HepG2 (cell line): ENCODE results near the gene MRPL14. TPM values are rescaled to one million over a fixed set of nuclear protein-coding genes. Genes with fewer than 3 reads are reported as not detected.

Experiments
- AFF4 ChIP-seq: sonication (generic); formaldehyde crosslinking; IDR thresholded peaks from 2 replicates; pipeline ENCODE4 v1.4.0; 2020; ENCODE audit warnings: missing genetic modification reagents
- CENPX ChIP-seq: sonication (generic); formaldehyde crosslinking; IDR thresholded peaks from 2 replicates; pipeline ENCODE4 v1.9.0; 2021; ENCODE audit warnings: mild to moderate bottlenecking, missing genetic modification reagents, moderate library complexity
- ELF3 ChIP-seq: IDR thresholded peaks from 2 replicates; pipeline ENCODE4 v1.6.1; 2016; ENCODE audit warnings: missing genetic modification reagents, missing compliant biosample characterization
- ELF4 ChIP-seq: sonication (generic); formaldehyde crosslinking; IDR thresholded peaks from 2 replicates; pipeline ENCODE4 v1.5.0; 2020; ENCODE audit warnings: missing genetic modification reagents, mild to moderate bottlenecking, moderate library complexity, borderline replicate concordance
- MED13 ChIP-seq: sonication (generic); formaldehyde crosslinking; IDR thresholded peaks from 2 replicates; pipeline ENCODE4 v1.5.0; 2020; ENCODE audit warnings: missing genetic modification reagents
- NFIC ChIP-seq: IDR thresholded peaks from 2 replicates; pipeline ENCODE4 v1.6.1; 2012; ENCODE audit warnings: mild to moderate bottlenecking, low read length, inconsistent platforms
- PAX8 ChIP-seq: sonication (generic); formaldehyde crosslinking; IDR thresholded peaks from 2 replicates; pipeline ENCODE4 v1.8.0; 2022; ENCODE audit warnings: mild to moderate bottlenecking, missing genetic modification reagents, borderline replicate concordance
- RCOR2 ChIP-seq: IDR thresholded peaks from 2 replicates; pipeline ENCODE4 v1.6.1; 2016; ENCODE audit warnings: missing biosample characterization, missing genetic modification reagents
- SOX13 ChIP-seq, 3 experiments: fragments of 450-650 bp in 1 of 3; sonication (generic) in 1 of 3; formaldehyde crosslinking in 1 of 3; IDR thresholded peaks in 2 of 3; conservative IDR thresholded peaks in 1 of 3; 2 replicates each; pipeline versions ENCODE4 v1.5.0 to v1.6.1; 2016 to 2020; ENCODE audit warnings: antibody characterized with exemption in 1 of 3, mild to moderate bottlenecking in 1 of 3, missing compliant biosample characterization in 1 of 3, missing genetic modification reagents in 1 of 3, moderate library complexity in 1 of 3
- ZBTB42 ChIP-seq: sonication (generic); formaldehyde crosslinking; IDR thresholded peaks from 2 replicates; pipeline ENCODE4 v1.5.0; 2020; ENCODE audit warnings: mild to moderate bottlenecking, missing genetic modification reagents
- ZFX ChIP-seq: sonication (generic); formaldehyde crosslinking; IDR thresholded peaks from 2 replicates; pipeline ENCODE4 v1.4.0; 2020; ENCODE audit warnings: mild to moderate bottlenecking, low read depth, missing genetic modification reagents, moderate library complexity
- ZNF296 ChIP-seq: sonication (generic); formaldehyde crosslinking; conservative IDR thresholded peaks from 2 replicates; pipeline ENCODE4 v1.5.0; 2020; ENCODE audit warnings: mild to moderate bottlenecking, missing genetic modification reagents
- ZNF816 ChIP-seq: sonication (generic); formaldehyde crosslinking; IDR thresholded peaks from 2 replicates; pipeline ENCODE4 v1.8.0; 2022; ENCODE audit warnings: missing genetic modification reagents, mild to moderate bottlenecking, borderline replicate concordance
- ZSCAN25 ChIP-seq: sonication (generic); formaldehyde crosslinking; IDR thresholded peaks from 2 replicates; pipeline ENCODE4 v1.8.0; 2022; ENCODE audit warnings: mild to moderate bottlenecking, missing genetic modification reagents
- ZSCAN5A ChIP-seq: sonication (generic); formaldehyde crosslinking; IDR thresholded peaks from 2 replicates; pipeline ENCODE4 v1.8.0; 2022; ENCODE audit warnings: mild to moderate bottlenecking, missing genetic modification reagents, borderline replicate concordance
- polyA plus RNA-seq, 8 experiments: library from polyadenylated mRNA; depleted of rRNA in 3 of 8; stranded (reverse) in 7 of 8; unstranded in 1 of 8; fragments of >200 nt; fragmentation: Illumina TruSeq in 4 of 8; extraction: Trizol in 4 of 8; gene quantifications; 2 replicates each; pipeline versions ENCODE4 v1.2.1 to v1.2.3, GENCODE V29; 2011 to 2016; ENCODE audit warnings: low read depth in 4 of 8, missing spikeins in 1 of 8, mixed read lengths in 1 of 8; ENCODE audit not compliant: insufficient read depth in 1 of 8
- total RNA-seq, 5 experiments: library from RNA; depleted of rRNA; stranded (reverse); fragments of >200 nt; fragmentation: Illumina TruSeq; extraction: Trizol; gene quantifications; 2 replicates each; pipeline ENCODE4 v1.2.3, GENCODE V29; 2016; ENCODE audit warnings: low read depth in 1 of 5
- TF ChIP-seq, protein P1 (sequence below): sonication (generic); formaldehyde crosslinking; IDR thresholded peaks from 2 replicates; pipeline ENCODE4 v1.4.0; 2020; ENCODE audit warnings: mild to moderate bottlenecking, missing genetic modification reagents, borderline replicate concordance

MRPL14 gene
- total and polyA plus RNA-seq, 2 of the 13 experiments (the other 11 are each of a cell fraction or from before 2014, with no cell fraction given) = 157 to 178 TPM

DNA sequence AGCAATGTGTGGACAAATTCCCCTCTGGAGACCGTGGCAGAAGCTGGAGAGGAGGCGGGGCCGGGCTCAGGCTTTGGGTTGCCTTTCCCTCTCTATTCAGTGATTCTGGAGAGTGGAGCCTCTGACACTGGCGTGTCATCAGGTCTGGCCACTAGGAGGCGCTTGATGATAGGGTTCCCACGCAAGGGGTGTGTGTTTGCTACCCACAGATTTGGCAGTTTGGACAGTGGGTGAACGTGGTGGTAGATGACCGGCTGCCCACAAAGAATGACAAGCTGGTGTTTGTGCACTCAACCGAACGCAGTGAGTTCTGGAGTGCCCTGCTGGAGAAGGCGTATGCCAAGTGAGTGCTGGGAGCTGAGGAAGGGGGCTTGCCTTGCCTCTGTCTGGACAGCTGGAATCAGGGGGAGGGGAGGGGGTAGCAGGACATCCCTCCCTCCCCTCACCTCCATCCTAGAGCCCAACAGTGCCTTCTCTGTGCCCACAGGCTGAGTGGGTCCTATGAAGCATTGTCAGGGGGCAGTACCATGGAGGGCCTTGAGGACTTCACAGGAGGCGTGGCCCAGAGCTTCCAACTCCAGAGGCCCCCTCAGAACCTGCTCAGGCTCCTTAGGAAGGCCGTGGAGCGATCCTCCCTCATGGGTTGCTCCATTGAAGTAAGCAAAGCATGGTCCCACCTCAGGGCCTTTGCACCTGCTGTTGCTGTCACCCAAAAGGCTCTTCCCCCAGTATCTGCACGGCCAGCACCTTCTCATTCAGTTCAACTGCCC lies 45.7 kb upstream of the MRPL14 start (continued):
- TF ChIP-seq CENPX (CRISPR knock-in tag) = no peak
- TF ChIP-seq RCOR2 (CRISPR knock-in tag) = no peak
- 0 out of 2 replicates have a peak, but pooled peaks have one; percentile 21 for TF ChIP-seq ZNF296 (CRISPR knock-in tag)
- peak; percentile 40; the same call in 1 of the 2 replicates for TF ChIP-seq ZFX
- TF ChIP-seq ELF4 (CRISPR knock-in tag) = no peak
- 0 out of 2 replicates have a peak, but pooled peaks have one; percentile 56 for TF ChIP-seq ZSCAN5A (CRISPR knock-in tag)
- TF ChIP-seq SOX13 (IDR thresholded peaks at IDR 0.05) = no peak
- no peak for TF ChIP-seq SOX13 (CRISPR knock-in tag; conservative IDR thresholded peaks at IDR 0.05 in 1 of 2, IDR thresholded peaks at IDR 0.05 in 1 of 2)
- no peak for TF ChIP-seq ZSCAN25 (CRISPR knock-in tag)
- no peak for TF ChIP-seq ZBTB42
- TF ChIP-seq ZNF816 (CRISPR knock-in tag) = no peak
- TF ChIP-seq NFIC = no peak
- TF ChIP-seq AFF4 (CRISPR knock-in tag) = no peak
- TF ChIP-seq ELF3 = peak; percentile 33; the same call in 1 of the 2 replicates
- TF ChIP-seq MED13 (CRISPR knock-in tag) = no peak
- TF ChIP-seq, protein P1, sequence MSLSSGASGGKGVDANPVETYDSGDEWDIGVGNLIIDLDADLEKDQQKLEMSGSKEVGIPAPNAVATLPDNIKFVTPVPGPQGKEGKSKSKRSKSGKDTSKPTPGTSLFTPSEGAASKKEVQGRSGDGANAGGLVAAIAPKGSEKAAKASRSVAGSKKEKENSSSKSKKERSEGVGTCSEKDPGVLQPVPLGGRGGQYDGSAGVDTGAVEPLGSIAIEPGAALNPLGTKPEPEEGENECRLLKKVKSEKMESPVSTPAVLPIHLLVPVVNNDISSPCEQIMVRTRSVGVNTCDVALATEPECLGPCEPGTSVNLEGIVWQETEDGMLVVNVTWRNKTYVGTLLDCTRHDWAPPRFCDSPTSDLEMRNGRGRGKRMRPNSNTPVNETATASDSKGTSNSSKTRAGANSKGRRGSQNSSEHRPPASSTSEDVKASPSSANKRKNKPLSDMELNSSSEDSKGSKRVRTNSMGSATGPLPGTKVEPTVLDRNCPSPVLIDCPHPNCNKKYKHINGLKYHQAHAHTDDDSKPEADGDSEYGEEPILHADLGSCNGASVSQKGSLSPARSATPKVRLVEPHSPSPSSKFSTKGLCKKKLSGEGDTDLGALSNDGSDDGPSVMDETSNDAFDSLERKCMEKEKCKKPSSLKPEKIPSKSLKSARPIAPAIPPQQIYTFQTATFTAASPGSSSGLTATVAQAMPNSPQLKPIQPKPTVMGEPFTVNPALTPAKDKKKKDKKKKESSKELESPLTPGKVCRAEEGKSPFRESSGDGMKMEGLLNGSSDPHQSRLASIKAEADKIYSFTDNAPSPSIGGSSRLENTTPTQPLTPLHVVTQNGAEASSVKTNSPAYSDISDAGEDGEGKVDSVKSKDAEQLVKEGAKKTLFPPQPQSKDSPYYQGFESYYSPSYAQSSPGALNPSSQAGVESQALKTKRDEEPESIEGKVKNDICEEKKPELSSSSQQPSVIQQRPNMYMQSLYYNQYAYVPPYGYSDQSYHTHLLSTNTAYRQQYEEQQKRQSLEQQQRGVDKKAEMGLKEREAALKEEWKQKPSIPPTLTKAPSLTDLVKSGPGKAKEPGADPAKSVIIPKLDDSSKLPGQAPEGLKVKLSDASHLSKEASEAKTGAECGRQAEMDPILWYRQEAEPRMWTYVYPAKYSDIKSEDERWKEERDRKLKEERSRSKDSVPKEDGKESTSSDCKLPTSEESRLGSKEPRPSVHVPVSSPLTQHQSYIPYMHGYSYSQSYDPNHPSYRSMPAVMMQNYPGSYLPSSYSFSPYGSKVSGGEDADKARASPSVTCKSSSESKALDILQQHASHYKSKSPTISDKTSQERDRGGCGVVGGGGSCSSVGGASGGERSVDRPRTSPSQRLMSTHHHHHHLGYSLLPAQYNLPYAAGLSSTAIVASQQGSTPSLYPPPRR (CRISPR knock-in tag) = no peak
- TF ChIP-seq PAX8 (CRISPR knock-in tag) = no peak
